ENCODE results near the gene LYL1. TPM values are rescaled to one million over a fixed set of nuclear protein-coding genes. Genes with fewer than 3 reads are reported as not detected.

Gene LYL1
- total RNA-seq (2022; extraction: Qiagen RNA extraction; ENCODE audit: low read depth) = 0.51 to 1.7 TPM (median 0.93 TPM) in 5 replicates

DNA sequence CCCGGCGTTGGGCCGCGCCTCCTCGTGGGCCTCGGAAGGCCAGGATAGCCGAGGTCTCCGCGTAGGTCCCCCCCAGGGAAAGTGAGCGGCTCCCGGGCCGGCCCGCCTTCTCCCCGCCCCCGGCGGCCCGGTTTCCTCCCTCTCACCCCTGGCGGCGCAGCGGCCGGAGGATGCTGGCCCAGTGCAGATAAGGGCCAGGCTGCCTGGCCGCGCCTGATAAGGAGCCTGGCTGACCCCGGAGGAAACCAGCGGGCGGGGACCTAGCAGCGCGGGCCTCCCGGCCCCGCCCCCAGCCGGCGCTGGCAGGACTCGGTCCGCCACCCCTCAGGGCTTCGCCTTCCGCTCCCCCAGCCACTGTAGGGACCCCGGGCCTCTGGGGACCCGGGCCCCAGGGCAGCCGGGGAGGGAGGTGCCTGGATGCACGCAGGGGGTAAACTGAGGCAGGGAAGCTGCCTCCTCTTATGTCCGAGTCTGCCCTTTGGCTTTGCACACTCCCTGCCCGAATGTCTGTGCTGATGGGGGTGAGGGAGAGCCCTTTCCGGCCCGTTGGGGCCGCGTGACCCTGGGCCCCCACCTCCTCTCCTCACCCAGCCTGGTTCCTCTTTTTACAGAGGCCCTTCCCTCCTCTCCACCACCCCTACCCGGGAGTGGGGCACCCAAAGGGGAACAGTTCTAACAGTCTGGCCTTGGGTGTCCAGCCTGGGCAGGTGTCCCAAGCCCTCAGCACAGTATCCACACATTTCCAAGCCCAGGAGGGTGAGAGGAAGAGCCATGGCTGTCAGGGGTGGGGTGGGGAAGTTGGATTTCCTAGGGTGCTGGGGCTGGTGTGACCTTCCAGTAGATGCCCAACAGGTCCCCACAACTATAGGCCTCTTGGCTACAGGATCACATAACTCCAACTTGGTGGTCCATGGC is at the start of gene LYL1:
LYL1 (minus strand) TSS at position 193 of the 915 bp plus-strand sequence. CDS start 1,687 bp downstream, outside the sequence.

GRCh38 chr19:13150187-13150930 is 47.7 kb upstream of the LYL1 start, which contains the start of the genes IER2 and STX10:
IER2 (plus strand) TSS chr19:13150411; CDS start chr19:13153187, 2,776 bp downstream.
STX10 (minus strand) TSS chr19:13150375; CDS start chr19:13150173, 202 bp downstream.

DNA sequence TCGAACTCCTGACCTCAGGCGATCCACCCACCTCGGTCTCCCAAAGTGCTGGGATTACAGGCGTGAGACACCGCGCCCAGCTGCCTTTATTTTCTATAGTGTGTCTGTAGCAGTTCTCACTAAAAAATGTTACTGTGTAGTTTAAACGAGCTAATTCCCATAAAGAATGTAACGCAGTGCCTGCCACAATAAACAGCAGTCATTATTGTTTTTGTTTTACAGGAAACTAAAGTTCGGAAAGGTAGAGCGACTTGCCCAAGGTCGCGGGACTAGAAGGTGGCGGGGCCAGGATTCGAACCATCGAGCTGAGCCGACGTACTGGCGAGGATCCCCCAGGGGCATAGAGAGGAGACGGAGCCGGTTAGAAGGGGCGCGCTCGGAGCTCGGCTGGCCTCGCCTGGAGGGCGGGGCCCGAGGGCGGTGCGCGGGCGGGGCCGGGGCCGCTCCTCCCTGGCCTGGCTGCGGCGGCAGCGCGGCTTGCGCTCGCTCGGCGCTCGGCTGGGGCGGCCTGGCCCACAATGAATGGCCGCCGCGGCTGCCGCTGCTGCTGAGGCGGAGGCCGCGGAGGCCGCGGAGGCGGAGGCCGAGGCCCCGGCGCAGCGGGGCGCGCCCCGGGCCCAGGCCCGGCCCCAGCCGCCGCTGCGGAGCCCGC is 15.2 kb upstream of the LYL1 start, which contains the start of gene NACC1:
NACC1 (plus strand) TSS at position 493 of the 652 bp plus-strand sequence. CDS start 16,944 bp downstream, outside the sequence.

GRCh38 chr19:13116282-13117175 is 13.9 kb upstream of the LYL1 start, which contains the start of gene TRMT1:
TRMT1 (minus strand) TSS chr19:13116740; CDS start chr19:13116399, 341 bp downstream.

Other genes starting within 250 kb of the LYL1 start
- gene DNASE2, start 221.4 kb downstream of the LYL1 start, total RNA-seq (2022; extraction: Qiagen RNA extraction; ENCODE audit: low read depth) = 22.6 to 31.7 TPM (median 30.2 TPM) in 5 replicates
- not detected in 5 replicates for gene KLF1, start 215.7 kb downstream of the LYL1 start, total RNA-seq (2022; extraction: Qiagen RNA extraction; ENCODE audit: low read depth)
- 7.4 to 10.3 TPM (median 9.3 TPM) in 5 replicates for gene GCDH, start 211.7 kb downstream of the LYL1 start, total RNA-seq (2022; extraction: Qiagen RNA extraction; ENCODE audit: low read depth)
- 0.29 to 1.0 TPM (median 0.84 TPM) in 4 of 5 replicates, not detected in the other for gene SYCE2, start 183.6 kb downstream of the LYL1 start, total RNA-seq (2022; extraction: Qiagen RNA extraction; ENCODE audit: low read depth)
- 51.4 to 78.1 TPM (median 75.8 TPM) in 5 replicates for gene FARSA, start 169.1 kb downstream of the LYL1 start, total RNA-seq (2022; extraction: Qiagen RNA extraction; ENCODE audit: low read depth)
- 489 to 619 TPM (median 537 TPM) in 5 replicates for gene CALR, start 164.2 kb downstream of the LYL1 start, total RNA-seq (2022; extraction: Qiagen RNA extraction; ENCODE audit: low read depth)
- gene RAD23A, start 157.0 kb downstream of the LYL1 start, total RNA-seq (2022; extraction: Qiagen RNA extraction; ENCODE audit: low read depth) = 62.0 to 88.3 TPM (median 81.0 TPM) in 5 replicates
- 28.1 to 58.3 TPM (median 54.3 TPM) in 5 replicates for gene GADD45GIP1, start 145.6 kb downstream of the LYL1 start, total RNA-seq (2022; extraction: Qiagen RNA extraction; ENCODE audit: low read depth)
- gene DAND5, start 133.3 kb downstream of the LYL1 start, total RNA-seq (2022; extraction: Qiagen RNA extraction; ENCODE audit: low read depth) = 0.08 to 0.19 TPM in 2 of 5 replicates, not detected in the others
- 2.2 to 4.9 TPM (median 4.5 TPM) in 5 replicates for gene NFIX, start 107.4 kb downstream of the LYL1 start, total RNA-seq (2022; extraction: Qiagen RNA extraction; ENCODE audit: low read depth)
- 33.3 to 44.2 TPM (median 40.1 TPM) in 5 replicates for gene TRMT1, start 13.9 kb upstream of the LYL1 start, total RNA-seq (2022; extraction: Qiagen RNA extraction; ENCODE audit: low read depth)
- 24.2 to 52.0 TPM (median 41.4 TPM) in 5 replicates for gene NACC1, start 15.4 kb upstream of the LYL1 start, total RNA-seq (2022; extraction: Qiagen RNA extraction; ENCODE audit: low read depth)
- gene STX10, start 47.5 kb upstream of the LYL1 start, total RNA-seq (2022; extraction: Qiagen RNA extraction; ENCODE audit: low read depth) = 36.0 to 61.4 TPM (median 59.8 TPM) in 5 replicates
- gene IER2, start 47.6 kb upstream of the LYL1 start, total RNA-seq (2022; extraction: Qiagen RNA extraction; ENCODE audit: low read depth) = 34.0 to 67.3 TPM (median 58.4 TPM) in 5 replicates